Measurements from ENCODE around the gene ITGB2.

The ITGB2 gene

GRCh38 chr21:44905728-44906090 lies 15.0 kb downstream of the ITGB2 start:
- H3K4me3 ChIP-seq (replicated peaks; ENCODE audit: low read depth, low read length), result no peak overlapping the region
- DNase-seq (ENCODE audit: low read depth), result no peak
- no peak for TF ChIP-seq CTCF (IDR thresholded peaks at IDR 0.05; ENCODE audit: low read length, missing control alignments)

- no peak for TF ChIP-seq CTCF (IDR thresholded peaks at IDR 0.05; ENCODE audit: low read length, missing control alignments)
- H3K4me3 ChIP-seq (replicated peaks; ENCODE audit: low read depth, low read length), result no peak overlapping the region
- DNase-seq (ENCODE audit: low read depth), result no peak
These were observed 15.5 kb downstream of the ITGB2 start for GRCh38 chr21:44905016-44905727.

- no peak for DNase-seq (ENCODE audit: low read depth)
- TF ChIP-seq CTCF (IDR thresholded peaks at IDR 0.05; ENCODE audit: low read length, missing control alignments), result no peak
- no peak overlapping the region for H3K4me3 ChIP-seq (replicated peaks; ENCODE audit: low read depth, low read length)
These were observed 16.4 kb downstream of the ITGB2 start for GRCh38 chr21:44904141-44904923.

- DNase-seq (ENCODE audit: low read depth), result no peak
- TF ChIP-seq CTCF (IDR thresholded peaks at IDR 0.05; ENCODE audit: low read length, missing control alignments), result no peak
These were observed 17.0 kb downstream of the ITGB2 start for GRCh38 chr21:44903689-44904088.

GRCh38 chr21:44903050-44903685 lies 17.5 kb downstream of the ITGB2 start:
- no peak for TF ChIP-seq CTCF (IDR thresholded peaks at IDR 0.05; ENCODE audit: low read length, missing control alignments)
- no peak for DNase-seq (ENCODE audit: low read depth)
- H3K4me3 ChIP-seq (replicated peaks; ENCODE audit: low read depth, low read length), result no peak overlapping the region

More at GRCh38 chr21:44903689-44904088, 17.0 kb downstream of the ITGB2 start:
- no peak overlapping the region for H3K4me3 ChIP-seq (replicated peaks; ENCODE audit: low read depth, low read length)

GRCh38 chr21:44902268-44903049 lies 18.2 kb downstream of the ITGB2 start:
- H3K4me3 ChIP-seq (replicated peaks; ENCODE audit: low read depth, low read length), result no peak overlapping the region
- no peak for TF ChIP-seq CTCF (IDR thresholded peaks at IDR 0.05; ENCODE audit: low read length, missing control alignments)
- DNase-seq (ENCODE audit: low read depth), result no peak
